ENCODE results near the gene MGA. TPM values are rescaled to one million over a fixed set of nuclear protein-coding genes. Genes with fewer than 3 reads are reported as not detected.
A peak's percentile ranks its signal among the peaks of the same experiment; 100 is the strongest.

MGA gene
- total RNA-seq (2014; rRNA removed; shearing (Covaris generic)): 13.2 and 21.5 TPM in 2 replicates

- Histone ChIP-seq H3K4me3 (peak within 1 kb of the TSS; percentile 39), H3K4me1 (replicated peaks) (peaks cover 31% of the 10 kb centered on the region), H3K27me3 (replicated peaks) (no peaks in the 10 kb centered on the region), H3K27ac (peak within 1 kb of the TSS; percentile 31), H3K36me3 (no peaks in the 10 kb centered on the region), H3K9me3 (replicated peaks) (0 out of 2 replicates have a peak, but pooled peaks cover 2% of the 10 kb centered on the region)
- peak; percentile 80 to 82 for DNase-seq (ENCODE audit: low read depth in 1 of 2, low spot score in 2 of 2)
Measured at GRCh38 chr15:41660235-41661077, at the start of gene MGA. Gene MGA (plus strand): TSS chr15:41660405.

GRCh38 chr15:41620536-41621199 is 39.5 kb upstream of the MGA start:
- Histone ChIP-seq H3K27ac (no peak overlapping the region; the same call in 1 of the 2 replicates), H3K4me3 (peak overlapping the region; percentile 45), H3K36me3 (no peaks in the 10 kb centered on the region), H3K9me3 (replicated peaks) (no peaks in the 10 kb centered on the region), H3K27me3 (replicated peaks) (no peaks in the 10 kb centered on the region), H3K4me1 (replicated peaks) (peaks cover 14% of the 10 kb centered on the region)
- DNase-seq (ENCODE audit: low read depth in 1 of 2, low spot score in 2 of 2): no peak

GRCh38 chr15:41621200-41622193 is 38.7 kb upstream of the MGA start:
- Histone ChIP-seq H3K36me3 (no peaks in the 10 kb centered on the region), H3K27me3 (replicated peaks) (no peaks in the 10 kb centered on the region), H3K27ac (peak overlapping the region; percentile 54), H3K9me3 (replicated peaks) (no peaks in the 10 kb centered on the region), H3K4me1 (replicated peaks) (peaks cover 14% of the 10 kb centered on the region), H3K4me3 (peak overlapping the region; percentile 45)
- DNase-seq (ENCODE audit: low read depth in 1 of 2, low spot score in 2 of 2): peak; percentile 79 to 81

- peaks cover 14% of the 10 kb centered on the region for H3K4me1 ChIP-seq (replicated peaks)
- H3K27me3 ChIP-seq (replicated peaks): no peaks in the 10 kb centered on the region
- H3K27ac ChIP-seq: no peak overlapping the region
- DNase-seq (ENCODE audit: low read depth in 1 of 2, low spot score in 2 of 2): no peak
- no peaks in the 10 kb centered on the region for H3K9me3 ChIP-seq (replicated peaks)
- no peak overlapping the region for H3K4me3 ChIP-seq
- H3K36me3 ChIP-seq: no peaks in the 10 kb centered on the region
Measured at GRCh38 chr15:41622901-41623300, 37.3 kb upstream of the MGA start.

GRCh38 chr15:41627203-41627602 is 33.0 kb upstream of the MGA start:
- no peak overlapping the region for H3K27ac ChIP-seq
- H3K27me3 ChIP-seq (replicated peaks): no peaks in the 10 kb centered on the region
- no peak for DNase-seq (ENCODE audit: low read depth in 1 of 2, low spot score in 2 of 2)
- no peak overlapping the region for H3K4me3 ChIP-seq
- no peaks in the 10 kb centered on the region for H3K9me3 ChIP-seq (replicated peaks)
- H3K36me3 ChIP-seq: no peaks in the 10 kb centered on the region
- no peaks in the 10 kb centered on the region for H3K4me1 ChIP-seq (replicated peaks)

GRCh38 chr15:41629463-41629862 is 30.7 kb upstream of the MGA start:
- Histone ChIP-seq H3K27me3 (replicated peaks) (no peaks in the 10 kb centered on the region), H3K4me1 (replicated peaks) (no peaks in the 10 kb centered on the region), H3K4me3 (no peak overlapping the region), H3K36me3 (no peaks in the 10 kb centered on the region), H3K27ac (no peak overlapping the region), H3K9me3 (replicated peaks) (no peaks in the 10 kb centered on the region)
- no peak for DNase-seq (ENCODE audit: low read depth in 1 of 2, low spot score in 2 of 2)

GRCh38 chr15:41629883-41630282 is 30.3 kb upstream of the MGA start:
- no peaks in the 10 kb centered on the region for H3K36me3 ChIP-seq
- no peaks in the 10 kb centered on the region for H3K27me3 ChIP-seq (replicated peaks)
- no peaks in the 10 kb centered on the region for H3K4me1 ChIP-seq (replicated peaks)
- H3K27ac ChIP-seq: no peak overlapping the region
- H3K9me3 ChIP-seq (replicated peaks): no peaks in the 10 kb centered on the region
- no peak overlapping the region for H3K4me3 ChIP-seq
- DNase-seq (ENCODE audit: low read depth in 1 of 2, low spot score in 2 of 2): no peak

GRCh38 chr15:41630616-41631217 is 29.5 kb upstream of the MGA start:
- Histone ChIP-seq H3K4me1 (replicated peaks) (no peaks in the 10 kb centered on the region), H3K36me3 (no peaks in the 10 kb centered on the region), H3K4me3 (no peak overlapping the region), H3K27me3 (replicated peaks) (no peaks in the 10 kb centered on the region), H3K9me3 (replicated peaks) (no peaks in the 10 kb centered on the region), H3K27ac (no peak overlapping the region)
- no peak for DNase-seq (ENCODE audit: low read depth in 1 of 2, low spot score in 2 of 2)

GRCh38 chr15:41631880-41632470 is 28.2 kb upstream of the MGA start:
- no peak overlapping the region for H3K27ac ChIP-seq
- no peaks in the 10 kb centered on the region for H3K27me3 ChIP-seq (replicated peaks)
- DNase-seq (ENCODE audit: low read depth in 1 of 2, low spot score in 2 of 2): no peak
- H3K36me3 ChIP-seq: no peaks in the 10 kb centered on the region
- no peak overlapping the region for H3K4me3 ChIP-seq
- H3K9me3 ChIP-seq (replicated peaks): no peaks in the 10 kb centered on the region
- no peaks in the 10 kb centered on the region for H3K4me1 ChIP-seq (replicated peaks)

- no peak for DNase-seq (ENCODE audit: low read depth in 1 of 2, low spot score in 2 of 2)
- H3K4me3 ChIP-seq: no peak overlapping the region
- no peaks in the 10 kb centered on the region for H3K4me1 ChIP-seq (replicated peaks)
Measured at GRCh38 chr15:41633609-41634008, 26.6 kb upstream of the MGA start.

GRCh38 chr15:41634072-41634626 is 26.1 kb upstream of the MGA start:
- no peak for DNase-seq (ENCODE audit: low read depth in 1 of 2, low spot score in 2 of 2)
- no peaks in the 10 kb centered on the region for H3K4me1 ChIP-seq (replicated peaks)
- H3K27ac ChIP-seq: no peak overlapping the region
- no peaks in the 10 kb centered on the region for H3K27me3 ChIP-seq (replicated peaks)
- no peak overlapping the region for H3K4me3 ChIP-seq
- H3K9me3 ChIP-seq (replicated peaks): no peaks in the 10 kb centered on the region
- H3K36me3 ChIP-seq: no peaks in the 10 kb centered on the region

More at GRCh38 chr15:41633609-41634008, 26.6 kb upstream of the MGA start:
- Histone ChIP-seq H3K27ac (no peak overlapping the region), H3K27me3 (replicated peaks) (no peaks in the 10 kb centered on the region), H3K36me3 (no peaks in the 10 kb centered on the region), H3K9me3 (replicated peaks) (no peaks in the 10 kb centered on the region)

- H3K27ac ChIP-seq: no peak overlapping the region
- DNase-seq (ENCODE audit: low read depth in 1 of 2, low spot score in 2 of 2): no peak
- no peaks in the 10 kb centered on the region for H3K27me3 ChIP-seq (replicated peaks)
- no peak overlapping the region for H3K4me3 ChIP-seq
- H3K36me3 ChIP-seq: no peaks in the 10 kb centered on the region
- H3K9me3 ChIP-seq (replicated peaks): no peaks in the 10 kb centered on the region
- H3K4me1 ChIP-seq (replicated peaks): no peaks in the 10 kb centered on the region
Measured at GRCh38 chr15:41637086-41637485, 23.1 kb upstream of the MGA start.

All from SJSA1 (cell line).